Keratinocyte (primary cell): ENCODE measurements around the gene DNAJB4. TPM values are rescaled to one million over a fixed set of nuclear protein-coding genes. Genes with fewer than 3 reads are reported as not detected.

Experiments
- DNase-seq: peaks from one replicate; pipeline ENCODE4 v3.0.0-alpha.2; 2011; ENCODE audit warnings: low read depth, missing footprints, low spot score
- FAIRE-seq: peaks from 2 replicates; lab custom pipeline; 2011; peaks lifted over from hg19 to GRCh38; lab: Jason Lieb, UNC
- H2AFZ ChIP-seq: 2 replicates; pipeline ENCODE4 v1.6.0; 2012; ENCODE audit warnings: low read length, control low read depth, inconsistent platforms; ENCODE audit not compliant: control insufficient read depth
- H3K27ac ChIP-seq: 2 replicates; pipeline ENCODE4 v1.5.1; 2011; ENCODE audit warnings: low read length; ENCODE audit not compliant: control insufficient read depth, insufficient read depth
- H3K27me3 ChIP-seq: 3 replicates; pipeline ENCODE4 v1.6.0; 2011; ENCODE audit warnings: low read length; ENCODE audit not compliant: control insufficient read depth, insufficient read depth; ENCODE audit errors: extremely low read depth
- H3K36me3 ChIP-seq, 2 experiments: 2 replicates in 1 of 2; 3 replicates in 1 of 2; pipeline ENCODE4 v1.5.1; 2011; ENCODE audit warnings: low read length in 2 of 2, mild to moderate bottlenecking in 1 of 2; ENCODE audit not compliant: control insufficient read depth in 2 of 2, insufficient read depth in 2 of 2; ENCODE audit errors: extremely low read depth in 1 of 2
- H3K4me1 ChIP-seq: 3 replicates; pipeline ENCODE4 v1.5.1; 2011; ENCODE audit warnings: low read length; ENCODE audit not compliant: control insufficient read depth, insufficient read depth; ENCODE audit errors: extremely low read depth
- H3K4me2 ChIP-seq: 3 replicates; pipeline ENCODE4 v1.6.0; 2011; ENCODE audit warnings: low read depth, low read length; ENCODE audit not compliant: control insufficient read depth, insufficient read depth; ENCODE audit errors: extremely low read depth
- H3K4me3 ChIP-seq, 3 experiments: fragments of 200-600 bp in 1 of 3; sonication (generic) in 1 of 3; 2 replicates in 2 of 3; 3 replicates in 1 of 3; pipeline ENCODE4 v1.5.1; 2011 to 2016; ENCODE audit warnings: low read length in 3 of 3, mild to moderate bottlenecking in 3 of 3, control low read depth in 2 of 3, inconsistent platforms in 1 of 3, low read depth in 1 of 3, mixed read lengths in 1 of 3, mixed run types in 1 of 3, moderate library complexity in 1 of 3; ENCODE audit not compliant: control insufficient read depth in 2 of 3, insufficient read depth in 2 of 3; ENCODE audit errors: extremely low read depth in 1 of 3
- H3K79me2 ChIP-seq: 2 replicates; pipeline ENCODE4 v1.6.0; 2012; ENCODE audit warnings: low read length; ENCODE audit not compliant: control insufficient read depth, insufficient read depth
- H3K9ac ChIP-seq: 3 replicates; pipeline ENCODE4 v1.6.0; 2011; ENCODE audit warnings: low read length; ENCODE audit not compliant: control insufficient read depth, insufficient read depth; ENCODE audit errors: extremely low read depth
- H3K9me1 ChIP-seq: 3 replicates; pipeline ENCODE4 v1.6.0; 2011; ENCODE audit warnings: low read length; ENCODE audit not compliant: control insufficient read depth, insufficient read depth; ENCODE audit errors: extremely low read depth
- H3K9me3 ChIP-seq: 2 replicates; pipeline ENCODE4 v1.5.1; 2012; ENCODE audit warnings: low read depth, low read length; ENCODE audit not compliant: control insufficient read depth
- H4K20me1 ChIP-seq: 3 replicates; pipeline ENCODE4 v1.6.0; 2011; ENCODE audit warnings: low read length; ENCODE audit not compliant: control insufficient read depth, insufficient read depth; ENCODE audit errors: extremely low read depth
- EZH2 ChIP-seq: IDR thresholded peaks from one replicate; pipeline ENCODE4 v1.6.1; 2012; ENCODE audit warnings: inconsistent platforms, mild to moderate bottlenecking, low read length, moderate library complexity
- dilution Hi-C: fragments of 300-500 bp; cut with MboI; formaldehyde crosslinking; loops from one replicate; pipeline ENCODE4 v1.7.0; 2020; ENCODE audit warnings: low sequenced_read_pairs; ENCODE audit not compliant: extremely low pct_ligation_motif_present
- polyA plus RNA-seq, 5 experiments: library from polyadenylated mRNA; depleted of rRNA in 3 of 5; stranded (reverse) in 3 of 5; stranded (forward) in 1 of 5; unstranded in 1 of 5; fragments of >200 nt; gene quantifications; 1 replicate in 1 of 5; 2 replicates in 3 of 5; 3 replicates in 1 of 5; pipeline versions ENCODE4 v1.2.1 to v1.2.3, GENCODE V29; 2011 to 2012; ENCODE audit warnings: missing spikeins in 2 of 5, low read depth in 1 of 5, low replicate concordance in 1 of 5
- TF ChIP-seq, protein P1 (sequence below), 3 experiments: IDR thresholded peaks in 1 of 3; conservative IDR thresholded peaks in 1 of 3; optimal IDR thresholded peaks in 1 of 3; 2 replicates in 2 of 3; 3 replicates in 1 of 3; pipeline versions ENCODE3 to v1.5.1; 2011; ENCODE audit warnings: low read length in 3 of 3, mild to moderate bottlenecking in 3 of 3, moderate library complexity in 2 of 3, control low read depth in 1 of 3, inconsistent platforms in 1 of 3; ENCODE audit not compliant: insufficient read depth in 2 of 3; ENCODE audit errors: extremely low read depth in 1 of 3

Gene DNAJB4
- polyA plus RNA-seq, 1 donor (not counting 4 experiments of a cell fraction or from before 2014, with no cell fraction given): 30.9 TPM

DNA sequence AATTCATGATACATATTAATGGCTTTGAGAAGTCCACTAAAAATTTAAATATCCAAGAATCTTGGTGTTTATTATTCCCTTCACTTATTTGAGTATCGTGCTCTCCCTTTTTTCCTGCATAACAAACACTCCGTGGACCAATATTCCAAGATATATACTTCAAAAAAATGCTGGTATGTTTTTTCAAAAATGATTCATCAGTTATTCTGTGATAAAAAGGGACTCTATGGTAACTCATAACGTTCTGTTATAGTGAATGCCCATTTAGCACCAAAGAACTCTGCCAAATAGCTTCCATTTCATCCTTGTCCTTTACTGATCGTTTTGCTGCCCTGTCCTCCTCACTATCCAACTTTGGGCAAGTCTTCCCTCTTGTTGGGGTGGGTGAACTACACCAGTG is 53.9 kb downstream of the DNAJB4 start:
- no peaks in the 10 kb centered on the region for H4K20me1 ChIP-seq
- DNase-seq (no peak), FAIRE-seq (no peak)
- no peaks in the 10 kb centered on the region for H3K9me3 ChIP-seq
- no peak overlapping the region for H3K9ac ChIP-seq
- H3K27me3 ChIP-seq: no peaks in the 10 kb centered on the region
- no peaks in the 10 kb centered on the region for H3K36me3 ChIP-seq
- TF ChIP-seq, protein P1, sequence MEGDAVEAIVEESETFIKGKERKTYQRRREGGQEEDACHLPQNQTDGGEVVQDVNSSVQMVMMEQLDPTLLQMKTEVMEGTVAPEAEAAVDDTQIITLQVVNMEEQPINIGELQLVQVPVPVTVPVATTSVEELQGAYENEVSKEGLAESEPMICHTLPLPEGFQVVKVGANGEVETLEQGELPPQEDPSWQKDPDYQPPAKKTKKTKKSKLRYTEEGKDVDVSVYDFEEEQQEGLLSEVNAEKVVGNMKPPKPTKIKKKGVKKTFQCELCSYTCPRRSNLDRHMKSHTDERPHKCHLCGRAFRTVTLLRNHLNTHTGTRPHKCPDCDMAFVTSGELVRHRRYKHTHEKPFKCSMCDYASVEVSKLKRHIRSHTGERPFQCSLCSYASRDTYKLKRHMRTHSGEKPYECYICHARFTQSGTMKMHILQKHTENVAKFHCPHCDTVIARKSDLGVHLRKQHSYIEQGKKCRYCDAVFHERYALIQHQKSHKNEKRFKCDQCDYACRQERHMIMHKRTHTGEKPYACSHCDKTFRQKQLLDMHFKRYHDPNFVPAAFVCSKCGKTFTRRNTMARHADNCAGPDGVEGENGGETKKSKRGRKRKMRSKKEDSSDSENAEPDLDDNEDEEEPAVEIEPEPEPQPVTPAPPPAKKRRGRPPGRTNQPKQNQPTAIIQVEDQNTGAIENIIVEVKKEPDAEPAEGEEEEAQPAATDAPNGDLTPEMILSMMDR (optimal IDR thresholded peaks at IDR 0.05 in 1 of 3, IDR thresholded peaks at IDR 0.05 in 1 of 3, conservative IDR thresholded peaks at IDR 0.05 in 1 of 3; ENCODE audit: extremely low read depth in 1 of 3, insufficient read depth in 2 of 3, low read length in 3 of 3): no peak
- TF ChIP-seq EZH2: no peak
- H3K79me2 ChIP-seq: no peaks in the 10 kb centered on the region
- H3K4me2 ChIP-seq: no peak overlapping the region
- no peak overlapping the region for H3K27ac ChIP-seq
- no peaks in the 10 kb centered on the region for H3K9me1 ChIP-seq
- dilution Hi-C loops: no loop called here
- no peak overlapping the region for H3K4me3 ChIP-seq
- no peak overlapping the region for H2AFZ ChIP-seq
- peaks cover 17% of the 10 kb centered on the region for H3K4me1 ChIP-seq

DNA sequence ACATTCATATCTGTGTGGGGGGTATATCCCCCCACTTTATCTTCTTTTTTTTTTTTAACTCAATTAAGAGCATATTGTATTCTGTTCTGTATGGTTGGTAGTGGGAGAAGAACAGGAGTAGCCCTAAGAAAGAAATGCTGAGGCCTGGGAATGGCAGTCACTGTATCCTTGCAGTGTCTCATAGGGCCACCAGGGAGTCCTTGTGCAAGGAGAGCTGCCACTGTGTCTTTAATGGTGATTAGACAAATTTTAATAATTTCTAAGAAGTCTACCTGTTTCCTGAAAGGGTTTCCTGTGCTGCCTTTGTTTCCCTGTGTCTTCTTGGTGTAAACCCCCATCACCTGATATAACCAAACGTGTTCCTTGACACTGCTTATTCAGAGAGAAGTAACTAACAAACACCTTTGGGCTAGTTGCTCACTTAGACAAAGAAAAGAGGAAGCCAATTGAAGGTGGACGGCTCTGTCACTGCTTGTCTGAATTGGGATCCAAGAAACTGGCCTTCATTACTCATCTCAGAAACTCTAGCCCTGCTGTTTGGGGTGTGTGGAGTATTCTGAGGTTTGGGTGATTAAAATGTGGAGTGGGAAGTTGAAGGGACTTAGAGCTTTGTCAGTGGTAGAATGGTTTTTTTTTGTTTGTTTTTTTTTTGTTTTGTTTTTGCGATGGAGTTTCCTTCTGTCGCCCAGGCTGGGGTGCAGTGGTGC is 56.3 kb downstream of the DNAJB4 start:
- TF ChIP-seq, protein P1 (optimal IDR thresholded peaks at IDR 0.05 in 1 of 3, IDR thresholded peaks at IDR 0.05 in 1 of 3, conservative IDR thresholded peaks at IDR 0.05 in 1 of 3; ENCODE audit: extremely low read depth in 1 of 3, insufficient read depth in 2 of 3, low read length in 3 of 3): peak in 2 of 3 experiments; percentile 23 to 29
- TF ChIP-seq EZH2: no peak
- DNase-seq (no peak), FAIRE-seq (peak; percentile 85)
- H3K27me3 ChIP-seq: no peaks in the 10 kb centered on the region
- dilution Hi-C loops: no loop called here
- H3K9me3 ChIP-seq: no peaks in the 10 kb centered on the region
- H3K36me3 ChIP-seq: no peaks in the 10 kb centered on the region
- peak overlapping the region; percentile 3 for H3K9ac ChIP-seq
- no peaks in the 10 kb centered on the region for H4K20me1 ChIP-seq
- H3K4me3 ChIP-seq: peak overlapping the region in 1 of 3 experiments; percentile 22
- H3K4me2 ChIP-seq: peak overlapping the region; percentile 64
- no peaks in the 10 kb centered on the region for H3K9me1 ChIP-seq
- H3K79me2 ChIP-seq: no peaks in the 10 kb centered on the region
- H3K27ac ChIP-seq: peak overlapping the region; percentile 56
- peak overlapping the region; percentile 78 for H2AFZ ChIP-seq
- peaks cover 17% of the 10 kb centered on the region for H3K4me1 ChIP-seq
